A673 (cell line): ENCODE results near the gene ALX3.

ENCODE experiments used
- CTCF ChIP-seq: fragments of 300-800, 200-600 bp; sonication (generic); conservative IDR thresholded peaks from 2 replicates; pipeline ENCODE4 v1.5.1; 2017; ENCODE audit warnings: low read depth, mild to moderate bottlenecking, antibody characterized with exemption, low read length, moderate library complexity, mixed read lengths
- EZH2 ChIP-seq: fragments of 200-600 bp; sonication (generic); IDR thresholded peaks from 2 replicates; pipeline ENCODE4 v1.6.1; 2017; ENCODE audit warnings: borderline replicate concordance, low read depth, mild to moderate bottlenecking, mixed read lengths, antibody characterized with exemption, low read length; ENCODE audit not compliant: poor library complexity, severe bottlenecking

DNA sequence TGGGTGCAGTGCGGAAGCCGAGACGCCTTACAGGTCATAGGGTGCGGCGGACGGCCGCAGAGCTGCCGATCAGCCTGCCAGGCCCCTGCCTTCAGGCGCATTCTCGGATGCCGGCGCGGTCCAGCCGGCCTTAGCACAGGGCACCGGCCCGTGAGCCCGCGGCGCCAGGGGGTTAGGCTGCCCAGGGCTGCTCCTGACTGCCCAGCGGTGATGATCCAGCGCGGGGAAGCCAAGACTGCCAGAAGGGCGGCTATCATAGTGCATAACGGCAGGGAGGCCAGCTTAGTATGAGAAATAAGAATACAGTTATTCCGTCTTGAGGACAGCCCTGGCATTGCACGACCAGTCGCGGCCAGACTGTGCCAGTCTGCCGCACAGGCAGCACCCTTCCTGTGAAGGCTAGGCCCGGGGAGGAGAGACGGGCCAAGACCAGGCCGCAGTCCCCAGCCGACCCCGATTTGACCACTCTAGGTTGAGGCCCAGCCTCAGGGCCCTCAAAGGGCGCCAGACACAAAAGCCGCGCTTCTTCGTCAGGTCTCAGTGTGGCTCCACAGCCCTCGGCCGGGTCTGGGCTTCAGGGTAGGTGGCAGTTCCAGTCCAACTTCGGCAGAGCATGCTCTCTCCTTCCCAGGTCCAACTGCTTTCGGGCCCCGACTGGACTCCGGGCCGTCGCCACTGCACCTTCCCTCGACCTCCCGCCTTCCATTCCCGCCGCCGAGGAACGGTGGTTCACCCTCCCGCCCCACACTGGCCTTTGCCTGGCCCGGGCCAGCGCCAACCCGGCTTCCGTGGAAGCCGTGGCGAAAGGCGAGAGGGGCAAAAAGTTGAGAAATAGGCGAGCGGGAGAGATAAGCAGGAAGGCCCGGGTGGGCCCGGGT lies 829 bp downstream of the ALX3 start:
- TF ChIP-seq CTCF, result no peak
- no peak for TF ChIP-seq EZH2
